IMR-90 (cell line): ENCODE data around the gene MBTPS1. TPM values are rescaled to one million over a fixed set of nuclear protein-coding genes. Genes with fewer than 3 reads are reported as not detected.

Experiments
- ATAC-seq: fragments of 200-7000 bp; cut with Tn5 transposase; 2 replicates; pipeline ENCODE4 v1.9.1; 2020; ENCODE audit warnings: low read depth, mild to moderate bottlenecking, moderate library complexity
- BruUV-seq: library from RNA; stranded (reverse); fragments of 400-500 nt; replicated peaks from 2 replicates; lab custom pipeline; 2021; lab: Mats Ljungman, UMichigan
- CTCF ChIA-PET: fragments of 300-600 bp; formaldehyde crosslinking; extraction: SDS; loops from one replicate; lab custom pipeline; 2021; ENCODE audit warnings: antibody characterized with exemption; lab: Yijun Ruan, JAX
- POLR2A ChIA-PET: fragments of 300-600 bp; sonication (Branson Sonifier 250); formaldehyde crosslinking; loops from one replicate; lab custom pipeline; 2022; ENCODE audit warnings: antibody characterized with exemption; ENCODE audit not compliant: unreplicated experiment; lab: Charles Lee
- DNase-seq: peaks from one replicate; pipeline ENCODE4 v3.0.0; 2013
- H2AFZ ChIP-seq: replicated peaks from 2 replicates; pipeline ENCODE3; 2013; ENCODE audit warnings: low read length, mild to moderate bottlenecking; ENCODE audit not compliant: poor library complexity
- H2AK5ac ChIP-seq: 2 replicates; pipeline ENCODE4 v1.6.1; 2013; ENCODE audit warnings: low read depth, low read length, inconsistent platforms
- H2AK9ac ChIP-seq: replicated peaks from 2 replicates; pipeline ENCODE3; 2013; ENCODE audit warnings: mild to moderate bottlenecking, low read depth, low read length, moderate library complexity; ENCODE audit not compliant: poor library complexity
- H2BK120ac ChIP-seq: 2 replicates; pipeline ENCODE4 v1.6.1; 2013; ENCODE audit warnings: low read depth, low read length, inconsistent platforms
- H2BK15ac ChIP-seq: 3 replicates; pipeline ENCODE4 v1.6.1; 2013; ENCODE audit warnings: low read depth, low read length, inconsistent platforms
- H2BK20ac ChIP-seq: 2 replicates; pipeline ENCODE4 v1.6.1; 2013; ENCODE audit warnings: low read depth, mild to moderate bottlenecking, inconsistent platforms, low read length, moderate library complexity
- H2BK5ac ChIP-seq: 2 replicates; pipeline ENCODE4 v1.6.1; 2013; ENCODE audit warnings: mild to moderate bottlenecking, low read depth, low read length, inconsistent platforms; ENCODE audit not compliant: poor library complexity, severe bottlenecking
- H3K14ac ChIP-seq: replicated peaks from 2 replicates; pipeline ENCODE4 v1.6.1; 2013; ENCODE audit warnings: low read depth, low read length, inconsistent platforms
- H3K18ac ChIP-seq: 2 replicates; pipeline ENCODE4 v1.6.1; 2013; ENCODE audit warnings: low read depth, low read length, control low read depth
- H3K23ac ChIP-seq: 2 replicates; pipeline ENCODE4 v1.6.1; 2013; ENCODE audit warnings: low read depth, low read length, inconsistent platforms
- H3K27ac ChIP-seq: 2 replicates; pipeline ENCODE4 v1.5.1; 2013; ENCODE audit warnings: mild to moderate bottlenecking, control low read depth, low read length; ENCODE audit not compliant: insufficient read depth
- H3K27me3 ChIP-seq: 2 replicates; pipeline ENCODE4 v1.6.1; 2013; ENCODE audit warnings: low read length; ENCODE audit not compliant: control insufficient read depth, insufficient read depth
- H3K36me3 ChIP-seq: 2 replicates; pipeline ENCODE4 v1.6.1; 2013; ENCODE audit warnings: low read length, mixed read lengths; ENCODE audit not compliant: control insufficient read depth, insufficient read depth
- H3K4ac ChIP-seq: 2 replicates; pipeline ENCODE4 v1.6.1; 2013; ENCODE audit warnings: low read depth, low read length, inconsistent platforms
- H3K4me1 ChIP-seq: 2 replicates; pipeline ENCODE4 v1.6.1; 2013; ENCODE audit warnings: low read length, mixed read lengths; ENCODE audit not compliant: control insufficient read depth, insufficient read depth
- H3K4me2 ChIP-seq: 2 replicates; pipeline ENCODE4 v1.6.1; 2013; ENCODE audit warnings: low read depth, mild to moderate bottlenecking, control low read depth, low read length, moderate library complexity
- H3K4me3 ChIP-seq: 2 replicates; pipeline ENCODE4 v1.5.1; 2013; ENCODE audit warnings: low read depth, mild to moderate bottlenecking, control low read depth, low read length, moderate library complexity; ENCODE audit not compliant: insufficient read depth
- H3K56ac ChIP-seq: 2 replicates; pipeline ENCODE4 v1.6.1; 2013; ENCODE audit warnings: low read length, inconsistent platforms; ENCODE audit not compliant: insufficient read depth; ENCODE audit errors: extremely low read depth
- H3K79me1 ChIP-seq, 2 experiments: 2 replicates each; pipeline ENCODE4 v1.6.1; 2013; ENCODE audit warnings: low read length in 2 of 2, inconsistent platforms in 1 of 2, low read depth in 1 of 2
- H3K9ac ChIP-seq: 2 replicates; pipeline ENCODE4 v1.6.1; 2013; ENCODE audit warnings: low read depth, low read length, control low read depth
- H3K9me1 ChIP-seq: 2 replicates; pipeline ENCODE4 v1.6.1; 2013; ENCODE audit warnings: low read length, inconsistent platforms; ENCODE audit not compliant: insufficient read depth
- H3K9me3 ChIP-seq: 2 replicates; pipeline ENCODE4 v1.6.1; 2013; ENCODE audit warnings: low read length; ENCODE audit not compliant: control insufficient read depth, insufficient read depth
- H4K20me1 ChIP-seq: 2 replicates; pipeline ENCODE4 v1.6.1; 2013; ENCODE audit warnings: low read length, inconsistent platforms; ENCODE audit not compliant: insufficient read depth
- H4K5ac ChIP-seq: 2 replicates; pipeline ENCODE4 v1.6.1; 2013; ENCODE audit warnings: mild to moderate bottlenecking, low read depth, low read length, control low read depth
- H4K8ac ChIP-seq, 2 experiments: 2 replicates each; pipeline ENCODE4 v1.6.1; 2013; ENCODE audit warnings: low read depth in 2 of 2, low read length in 2 of 2, control low read depth in 1 of 2, inconsistent platforms in 1 of 2
- H4K91ac ChIP-seq: 2 replicates; pipeline ENCODE4 v1.6.1; 2013; ENCODE audit warnings: low read depth, low read length, inconsistent platforms; ENCODE audit not compliant: insufficient read depth
- CEBPB ChIP-seq: IDR thresholded peaks from 2 replicates; pipeline ENCODE4 v1.6.1; 2012; ENCODE audit warnings: low read depth, low read length, improper control_type of control experiment
- MAFK ChIP-seq: IDR thresholded peaks from 2 replicates; pipeline ENCODE4 v1.6.1; 2012; ENCODE audit warnings: low read depth, low read length, improper control_type of control experiment
- POLR2A ChIP-seq: IDR thresholded peaks from 2 replicates; pipeline ENCODE4 v1.6.1; 2012; ENCODE audit warnings: mild to moderate bottlenecking, low read depth, low read length
- USF2 ChIP-seq: fragments of 150-350 bp; IDR thresholded peaks from 2 replicates; pipeline ENCODE4 v1.6.1; 2017; ENCODE audit warnings: mild to moderate bottlenecking, antibody characterized with exemption, low read length, low read depth
- WGBS, 2 experiments: methylation state at CpG; one replicate each; pipeline versions ENCODE4 v1.1.5 to v1.1.7; 2013; ENCODE audit warnings: missing lambda C conversion rate in 2 of 2; ENCODE audit not compliant: insufficient read length in 1 of 2; ENCODE audit errors: extremely low coverage in 2 of 2; 5-methylcytosine and 5-hydroxymethylcytosine counted together
- dilution Hi-C: fragments of 300-500 bp; cut with HindIII; formaldehyde crosslinking; loops from one replicate; pipeline ENCODE4 v1.14.3; 2018; ENCODE audit warnings: low sequenced_read_pairs; ENCODE audit not compliant: unreplicated experiment
- in situ Hi-C: fragments of 300-500 bp; cut with MboI; formaldehyde crosslinking; loops from 3 replicates; pipeline ENCODE4 v1.14.3; 2019; ENCODE audit warnings: low sequenced_read_pairs, inconsistent platforms, mixed read lengths
- intact Hi-C: fragments of 100-400 bp; cut with micrococcal nuclease; formaldehyde crosslinking; loops from 2 replicates; pipeline ENCODE4 v1.10.0; 2022
- polyA plus RNA-seq, 3 experiments: library from polyadenylated mRNA; depleted of rRNA; stranded (reverse); fragments of >200 nt; gene quantifications; 2 replicates each; pipeline ENCODE4 v1.2.3, GENCODE V29; 2012; ENCODE audit warnings: low replicate concordance in 1 of 3
- total RNA-seq: library from RNA; depleted of rRNA; stranded (reverse); fragments of >200 nt; gene quantifications from 2 replicates; pipeline ENCODE4 v1.2.3, GENCODE V29; 2012

The MBTPS1 gene
- total and polyA plus RNA-seq, 2 of the 4 experiments (the other 2 are of a cell fraction): 59.0 to 70.4 TPM

- TF ChIP-seq POLR2A (no peak), CEBPB (no peak), USF2 (no peak), MAFK (no peak)
- Histone ChIP-seq H3K4me3 (no peak overlapping the region), H2BK15ac (no peak overlapping the region), H3K56ac (no peak overlapping the region), H4K5ac (no peak overlapping the region), H4K8ac (no peak overlapping the region), H3K79me1 (no peaks in the 10 kb centered on the region), H2BK20ac (no peak overlapping the region), H2AFZ (no peak overlapping the region), H4K91ac (no peak overlapping the region), H3K4me2 (no peak overlapping the region), H2AK5ac (no peak overlapping the region), H2AK9ac (no peak overlapping the region), H3K27me3 (peaks cover 56% of the 10 kb centered on the region), H2BK5ac (no peak overlapping the region), H3K27ac (no peak overlapping the region), H3K4ac (no peak overlapping the region), H3K14ac (no peak overlapping the region), H3K18ac (no peak overlapping the region), H3K4me1 (no peaks in the 10 kb centered on the region), H3K9me3 (peaks cover 13% of the 10 kb centered on the region), H3K9ac (no peak overlapping the region), H3K23ac (no peak overlapping the region), H3K9me1 (no peaks in the 10 kb centered on the region; the same call in 1 of the 2 replicates), H3K36me3 (no peaks in the 10 kb centered on the region), H4K20me1 (no peaks in the 10 kb centered on the region), H2BK120ac (no peak overlapping the region)
- dilution Hi-C loops (no loop called here), in situ Hi-C loops (no loop called here), intact Hi-C loops (no loop called here)
- DNase-seq (no peak), ATAC-seq (no peak)
- POLR2A ChIA-PET: no interaction called here
- BruUV-seq: no TSS peak
- WGBS, 2 experiments: 77% methylated on average over 6 of the region's 12 CpGs; no CpG with 5 or more reads in 1 of the 2 experiments
- CTCF ChIA-PET: no interaction called here
These were observed 82.2 kb downstream of the MBTPS1 start for GRCh38 chr16:84034516-84034915.
